Liver (tissue), 9 donors: Measurements from ENCODE around the gene PRTFDC1. TPM values are rescaled to one million over a fixed set of nuclear protein-coding genes. Genes with fewer than 3 reads are reported as not detected.

Experiments used
- DNase-seq: peaks from one replicate; pipeline ENCODE4 v3.0.0-alpha.2; 2017; ENCODE audit warnings: low spot score
- H3K27ac ChIP-seq, 2 donors: one replicate each; pipeline ENCODE4 v1.7.0; 2013; ENCODE audit warnings: inconsistent platforms in 2 of 2, low read length in 2 of 2, control low read depth in 1 of 2, low read depth in 1 of 2, mild to moderate bottlenecking in 1 of 2
- H3K27me3 ChIP-seq, 4 donors: one replicate each; pipeline versions ENCODE4 v1.6.1 to v1.7.0; 2013; ENCODE audit warnings: low read length in 3 of 4, inconsistent platforms in 1 of 4, mild to moderate bottlenecking in 1 of 4, moderate library complexity in 1 of 4; ENCODE audit not compliant: control insufficient read depth in 4 of 4, insufficient read depth in 4 of 4
- H3K36me3 ChIP-seq, 4 donors: one replicate each; pipeline versions ENCODE4 v1.6.1 to v1.7.0; 2013; ENCODE audit warnings: low read length in 3 of 4, mild to moderate bottlenecking in 3 of 4, low read depth in 1 of 4, moderate library complexity in 1 of 4; ENCODE audit not compliant: control insufficient read depth in 4 of 4, insufficient read depth in 3 of 4
- H3K4me1 ChIP-seq, 4 donors: one replicate each; pipeline versions ENCODE4 v1.6.1 to v1.7.0; 2013; ENCODE audit warnings: low read length in 3 of 4, mild to moderate bottlenecking in 3 of 4, moderate library complexity in 1 of 4; ENCODE audit not compliant: control insufficient read depth in 4 of 4, insufficient read depth in 4 of 4
- H3K4me3 ChIP-seq, 3 donors: one replicate each; pipeline versions ENCODE4 v1.6.1 to v1.7.0; 2013; ENCODE audit warnings: low read length in 3 of 3, control low read depth in 1 of 3, low read depth in 1 of 3, mild to moderate bottlenecking in 1 of 3
- H3K9ac ChIP-seq, 2 donors: one replicate each; pipeline ENCODE4 v1.7.0; 2013; ENCODE audit warnings: low read length in 2 of 2, mild to moderate bottlenecking in 2 of 2, moderate library complexity in 2 of 2, control low read depth in 1 of 2, low read depth in 1 of 2
- H3K9me3 ChIP-seq, 4 donors: one replicate each; pipeline versions ENCODE4 v1.6.1 to v1.7.0; 2013; ENCODE audit warnings: low read length in 3 of 4; ENCODE audit not compliant: control insufficient read depth in 4 of 4
- EGR1 ChIP-seq, 2 donors: IDR thresholded peaks; 2 replicates each; pipeline ENCODE4 v1.6.1; 2016 to 2018; ENCODE audit warnings: antibody characterized with exemption in 2 of 2, low read depth in 2 of 2
- FOXA1 ChIP-seq: IDR thresholded peaks from 2 replicates; pipeline ENCODE4 v1.6.1; 2016; ENCODE audit warnings: antibody characterized with exemption
- FOXA2 ChIP-seq: IDR thresholded peaks from 2 replicates; pipeline ENCODE4 v1.6.1; 2016; ENCODE audit warnings: antibody characterized with exemption
- HNF4A ChIP-seq, 2 donors: conservative IDR thresholded peaks; 2 replicates each; pipeline ENCODE4 v1.6.1; 2016; ENCODE audit warnings: antibody characterized with exemption in 2 of 2, mild to moderate bottlenecking in 2 of 2
- HNF4G ChIP-seq: IDR thresholded peaks from 2 replicates; pipeline ENCODE4 v1.6.1; 2016; ENCODE audit warnings: antibody characterized with exemption
- JUND ChIP-seq, 2 donors: IDR thresholded peaks; 2 replicates each; pipeline ENCODE4 v1.6.1; 2016; ENCODE audit warnings: antibody characterized with exemption in 2 of 2
- REST ChIP-seq: IDR thresholded peaks from 2 replicates; pipeline ENCODE4 v1.6.1; 2016; ENCODE audit warnings: antibody characterized with exemption, mild to moderate bottlenecking
- YY1 ChIP-seq: IDR thresholded peaks from 2 replicates; pipeline ENCODE4 v1.6.1; 2016; ENCODE audit warnings: antibody characterized with exemption, mild to moderate bottlenecking
- WGBS: extraction: QIAGEN DNeasy Blood & Tissue Kit; methylation state at CpG from one replicate; pipeline ENCODE4 v1.1.7; 2013; 5-methylcytosine and 5-hydroxymethylcytosine counted together
- polyA plus RNA-seq, 2 donors: library from polyadenylated mRNA; stranded (reverse) in 1 of 2; unstranded in 1 of 2; fragments of 200-250 nt in 1 of 2; fragments of >200 nt in 1 of 2; fragmentation: Nextera tagmentation in 1 of 2; extraction: Ambion mirVana in 1 of 2; gene quantifications; one replicate each; pipeline versions ENCODE4 v1.2.1 to v1.2.3, GENCODE V29; 2013 to 2015
- total RNA-seq, 2 donors: library from RNA; depleted of rRNA; stranded (reverse); fragments of >200 nt; gene quantifications; one replicate each; pipeline ENCODE4 v1.2.3, GENCODE V29; 2014
- TF ChIP-seq, protein P1 (sequence below): IDR thresholded peaks from 2 replicates; pipeline ENCODE4 v1.6.1; 2016; ENCODE audit warnings: antibody characterized with exemption
- donor health status: healthy.
- donor health status: healthy.
- donor health status: healthy.
- donor health status: healthy.
- donor health status: healthy.

The PRTFDC1 gene
- total and polyA plus RNA-seq, 4 donors, result 0.93 to 3.1 (median 1.9) TPM

DNA sequence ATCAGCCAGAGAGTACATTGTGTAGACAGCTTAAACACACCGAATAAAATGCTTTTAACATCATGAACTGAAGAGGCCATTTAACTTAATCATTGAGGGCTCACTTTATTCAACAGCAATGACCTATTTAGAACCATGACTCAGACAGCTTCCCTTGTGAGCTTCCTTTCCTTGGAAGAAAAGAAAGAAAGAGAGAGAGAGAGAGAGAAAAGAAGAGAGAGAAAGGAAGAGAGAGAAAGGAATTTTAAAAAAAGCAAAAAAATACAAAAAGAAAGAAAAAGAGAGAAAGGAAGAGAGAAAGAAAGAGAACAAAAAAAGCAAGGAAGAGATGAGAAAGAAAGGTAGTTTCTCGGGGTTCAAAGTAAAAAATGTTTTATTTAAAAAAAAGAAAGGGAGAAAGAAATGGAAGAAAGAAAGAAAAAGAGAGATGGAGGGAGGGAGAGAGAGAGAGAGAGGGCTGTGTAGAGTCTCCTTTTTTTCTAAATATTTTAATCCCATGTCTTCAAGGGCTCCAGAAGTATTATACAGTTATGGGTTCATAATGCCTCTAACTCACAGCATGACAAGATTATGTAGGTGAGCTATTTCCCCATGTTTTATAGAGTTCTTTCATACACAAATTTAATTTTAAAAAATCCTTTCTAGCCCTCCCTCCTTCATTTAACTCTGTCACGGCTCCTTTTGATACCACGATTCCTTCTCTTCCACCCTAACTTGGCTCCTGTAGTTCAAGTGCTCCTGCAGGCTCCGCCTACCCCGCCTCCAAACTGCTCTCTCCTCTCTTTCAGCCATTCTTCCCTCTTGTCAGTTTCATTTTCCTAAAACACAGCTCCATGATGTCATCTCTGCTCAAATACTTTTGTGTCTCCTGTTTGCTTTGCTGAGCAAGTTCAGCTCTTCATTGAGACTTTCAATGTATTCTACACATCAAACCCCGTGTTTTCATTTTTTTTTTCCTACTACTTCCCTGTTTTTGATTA lies 85.5 kb downstream of the PRTFDC1 start:
- no peaks in the 10 kb centered on the region for H3K27me3 ChIP-seq
- H3K9ac ChIP-seq, result no peak overlapping the region
- no peak overlapping the region for H3K27ac ChIP-seq
- TF ChIP-seq REST (no peak), JUND (IDR thresholded peaks at IDR 0.05) (no peak), YY1 (peak; percentile 26)
- 70% methylated on average over 7 of the region's 7 CpGs for WGBS
- DNase-seq, result no peak
- no peaks in the 10 kb centered on the region for H3K9me3 ChIP-seq
- H3K36me3 ChIP-seq, result no peaks in the 10 kb centered on the region
- H3K4me1 ChIP-seq, result no peaks in the 10 kb centered on the region
- no peak overlapping the region for H3K4me3 ChIP-seq

GRCh38 chr10:24865783-24866182 lies 86.6 kb downstream of the PRTFDC1 start:
- no peaks in the 10 kb centered on the region for H3K9me3 ChIP-seq
- H3K4me1 ChIP-seq, result no peaks in the 10 kb centered on the region
- H3K36me3 ChIP-seq, result no peaks in the 10 kb centered on the region
- no peak overlapping the region for H3K9ac ChIP-seq
- no peak for DNase-seq
- no peak overlapping the region for H3K4me3 ChIP-seq
- 94% methylated on average over 3 of the region's 3 CpGs for WGBS
- TF ChIP-seq FOXA1, result no peak
- no peak for TF ChIP-seq FOXA2
- TF ChIP-seq, protein P1, sequence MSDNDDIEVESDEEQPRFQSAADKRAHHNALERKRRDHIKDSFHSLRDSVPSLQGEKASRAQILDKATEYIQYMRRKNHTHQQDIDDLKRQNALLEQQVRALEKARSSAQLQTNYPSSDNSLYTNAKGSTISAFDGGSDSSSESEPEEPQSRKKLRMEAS, result no peak
- no peak overlapping the region for H3K27ac ChIP-seq
- no peaks in the 10 kb centered on the region for H3K27me3 ChIP-seq

DNA sequence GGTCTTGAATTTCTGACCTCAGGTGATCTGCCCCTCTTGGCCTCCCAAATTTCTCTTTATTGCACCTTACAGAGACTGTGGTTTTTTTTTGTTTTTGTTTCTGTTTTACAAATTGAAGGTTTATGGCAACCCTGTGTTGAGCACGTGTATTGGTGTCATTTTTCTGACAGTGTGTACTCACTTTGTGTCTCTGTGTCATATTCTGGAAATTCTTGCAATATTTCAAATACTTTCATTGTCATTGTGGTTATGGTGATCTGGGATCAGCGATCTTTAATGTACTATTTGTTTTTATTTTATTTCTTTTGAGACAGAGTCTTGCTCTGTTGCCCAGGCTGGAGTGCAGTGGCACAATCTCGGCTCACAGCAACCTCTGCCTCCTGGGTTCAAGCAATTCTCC lies 89.8 kb downstream of the PRTFDC1 start:
- TF ChIP-seq HNF4A (conservative IDR thresholded peaks at IDR 0.05), result no peak
- TF ChIP-seq HNF4G, result no peak
- no peak for TF ChIP-seq EGR1 (IDR thresholded peaks at IDR 0.05; ENCODE audit: low read depth in 2 of 2)
- TF ChIP-seq, protein P1, result no peak
- TF ChIP-seq YY1, result no peak
- 93% methylated on average over 3 of the region's 3 CpGs for WGBS
- H3K9me3 ChIP-seq, result no peaks in the 10 kb centered on the region

More for the DNA sequence above, 89.8 kb downstream of the PRTFDC1 start:
- H3K9ac ChIP-seq, result no peak overlapping the region
- no peaks in the 10 kb centered on the region for H3K36me3 ChIP-seq
- H3K4me3 ChIP-seq, result no peak overlapping the region
- no peaks in the 10 kb centered on the region for H3K4me1 ChIP-seq
- no peaks in the 10 kb centered on the region for H3K27me3 ChIP-seq
- DNase-seq, result no peak
- H3K27ac ChIP-seq, result no peak overlapping the region
